Globus pallidus (tissue), 1 donor: ENCODE measurements around the gene MGP.
A peak's percentile ranks its signal among the peaks of the same experiment; 100 is the strongest.

ENCODE experiments used
- DNase-seq: peaks from one replicate; pipeline ENCODE4 v3.0.0-alpha.2; 2015; ENCODE audit warnings: low spot score

MGP gene

DNA sequence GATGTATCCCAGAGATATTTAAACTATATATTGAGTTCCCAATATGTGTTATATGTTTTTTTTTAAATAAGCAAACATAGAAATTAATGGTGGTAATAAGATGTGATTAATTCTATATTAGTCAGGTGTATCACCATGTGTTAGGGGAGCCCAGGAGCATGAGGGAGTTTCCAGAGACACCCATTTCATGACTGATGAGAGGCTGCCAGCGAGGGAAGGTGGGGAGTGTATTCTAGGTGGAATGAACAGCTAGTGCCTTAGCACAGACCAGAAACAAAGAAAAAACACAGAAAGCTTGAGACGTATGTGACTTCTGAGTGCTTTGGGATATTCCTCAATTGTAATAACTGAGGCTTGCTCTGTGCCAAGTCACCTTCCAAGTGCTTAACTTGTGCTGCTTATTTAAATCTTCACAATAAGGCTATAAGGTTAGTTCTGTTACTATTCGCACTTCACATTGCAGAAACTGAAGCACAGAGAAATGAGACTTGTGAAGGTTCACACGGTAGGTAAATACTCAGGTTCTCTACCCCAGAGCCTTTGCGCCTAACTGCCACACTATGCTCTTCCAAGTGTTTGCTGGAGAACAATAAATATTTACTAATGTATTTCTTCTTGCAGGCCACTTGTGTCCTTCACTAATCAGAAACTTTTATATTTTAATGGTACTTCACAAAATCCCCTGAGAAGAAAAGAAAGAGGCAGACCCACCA, 17.9 kb upstream of the MGP start:
- no peak for DNase-seq

DNA sequence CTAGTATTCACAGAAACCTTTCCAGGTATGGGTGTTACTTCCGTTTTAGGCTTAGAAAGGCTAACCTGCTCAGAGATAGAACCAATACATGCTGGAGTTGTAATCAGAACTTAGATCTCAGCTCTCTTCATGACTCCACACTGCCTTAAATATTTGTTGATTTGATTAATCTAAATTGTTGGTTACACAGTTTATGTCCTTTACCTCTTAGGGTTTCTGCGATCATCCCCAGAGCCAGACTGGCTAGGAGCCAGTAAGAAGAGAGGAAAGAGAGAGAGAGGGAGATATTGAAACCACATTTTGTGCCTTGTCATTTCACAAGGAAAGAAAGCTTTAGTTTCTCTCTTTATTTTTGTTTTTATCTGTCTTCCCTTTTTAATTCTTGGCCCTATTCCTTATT, 16.8 kb upstream of the MGP start:
- no peak for DNase-seq

GRCh38 chr12:14901228-14901562, 15.5 kb upstream of the MGP start:
- no peak for DNase-seq

DNA sequence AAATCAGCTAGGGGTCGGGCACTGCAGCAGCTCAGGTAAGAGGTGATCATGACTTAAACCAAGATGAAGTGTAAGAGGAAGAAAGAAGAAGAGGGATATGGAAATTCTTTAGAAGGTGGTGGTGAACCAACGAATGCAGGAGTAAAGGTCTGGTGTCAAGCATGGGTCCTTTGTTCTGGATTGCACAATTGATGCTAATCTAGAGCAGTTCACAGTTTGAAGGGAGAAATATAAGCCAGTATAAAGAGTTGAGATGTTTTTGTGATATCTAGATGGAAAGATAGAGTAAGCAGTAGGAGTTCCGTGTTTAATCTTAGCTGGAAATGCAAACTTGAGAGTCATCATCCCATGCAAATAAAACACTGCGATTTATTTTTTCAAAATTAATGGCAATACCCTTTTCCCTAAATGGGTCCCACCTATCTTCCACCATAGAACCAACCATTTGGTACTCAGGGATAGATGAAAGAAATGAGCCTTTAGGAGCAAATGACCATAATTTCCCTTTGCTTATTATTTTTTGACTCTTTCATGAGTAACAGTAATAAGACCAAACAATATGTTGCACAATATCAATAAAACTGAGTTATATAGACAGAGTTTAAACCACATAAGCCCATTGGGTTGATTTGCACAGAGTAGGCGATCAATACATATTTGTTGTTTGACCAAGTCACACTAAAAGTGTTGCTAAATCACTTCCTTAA, 15.0 kb upstream of the MGP start:
- DNase-seq, result no peak

DNA sequence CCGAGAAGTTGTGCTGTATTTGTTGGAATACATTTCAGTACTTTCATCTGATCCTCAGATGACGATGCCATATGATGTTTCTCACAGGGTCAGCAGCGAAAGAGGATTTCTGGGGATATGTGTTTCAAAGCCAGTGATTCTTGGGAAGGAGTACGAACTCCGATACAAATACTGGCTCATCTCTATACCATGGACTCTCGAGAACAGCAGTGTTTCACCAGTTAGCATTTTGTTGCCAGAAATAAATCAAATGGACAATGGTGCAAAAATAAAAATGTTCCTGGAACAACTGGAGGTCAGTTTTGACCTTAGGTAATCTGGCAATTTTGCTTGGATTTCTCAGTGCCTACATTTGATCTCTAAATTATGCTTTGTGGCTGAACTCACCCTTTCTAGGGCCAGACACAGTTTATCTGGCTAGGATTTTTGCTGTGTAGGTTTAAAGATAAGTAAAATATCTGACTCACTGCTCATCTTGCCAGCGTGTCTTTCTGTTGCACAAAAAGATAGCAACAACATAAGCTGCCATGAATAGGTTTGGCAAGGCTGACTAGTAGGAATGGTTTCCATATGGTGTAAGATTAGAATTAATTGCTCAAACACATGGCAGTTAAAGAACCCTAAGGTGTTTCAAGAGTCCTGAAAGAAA, 11.0 kb upstream of the MGP start:
- DNase-seq, result no peak

- peak; percentile 6 for DNase-seq
Observed at GRCh38 chr12:14893506-14894250, 8.0 kb upstream of the MGP start.

GRCh38 chr12:14892726-14893505, 7.3 kb upstream of the MGP start:
- DNase-seq, result peak; percentile 59

DNA sequence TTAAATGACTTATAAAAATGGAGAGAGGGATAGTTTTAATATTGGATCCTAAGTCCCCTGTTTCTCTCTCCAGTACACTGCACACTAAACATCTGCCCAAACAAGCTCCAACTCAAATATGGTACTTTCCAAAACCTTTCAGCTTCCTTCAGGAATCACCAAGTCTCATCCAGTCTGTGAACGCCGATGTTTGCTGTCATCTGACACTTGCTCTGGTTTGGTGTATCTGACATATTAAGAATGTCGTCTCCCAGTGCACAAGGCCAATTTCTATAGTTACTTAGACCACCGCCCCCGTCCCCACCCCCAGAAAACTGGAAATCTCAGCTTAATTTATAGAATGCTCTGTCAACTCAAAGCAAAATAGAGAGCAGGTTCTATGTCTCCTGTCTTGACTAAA, 5.0 kb upstream of the MGP start:
- DNase-seq, result no peak

DNA sequence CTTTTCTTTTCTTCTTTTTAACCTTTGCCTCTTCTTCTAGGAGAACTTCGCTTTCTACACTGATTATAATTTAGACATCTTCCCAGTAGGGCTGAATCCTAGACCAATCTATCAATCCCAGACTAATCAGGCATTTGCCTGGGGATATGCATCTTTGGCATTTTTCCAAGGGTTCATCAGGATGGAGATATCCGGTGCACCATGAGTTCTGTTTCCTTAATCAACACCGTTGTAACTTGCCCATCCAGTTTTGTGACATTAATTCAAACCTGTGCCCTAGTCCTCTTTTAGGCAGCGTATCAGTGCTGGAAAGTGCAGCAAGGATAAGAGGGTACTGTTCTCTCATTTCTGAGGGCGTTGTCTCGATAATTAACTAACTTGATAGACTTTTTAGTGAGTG, 617 bp upstream of the MGP start:
- no peak for DNase-seq

GRCh38 chr12:14884458-14884878, 1.2 kb downstream of the MGP start:
- DNase-seq, result peak; percentile 59

DNA sequence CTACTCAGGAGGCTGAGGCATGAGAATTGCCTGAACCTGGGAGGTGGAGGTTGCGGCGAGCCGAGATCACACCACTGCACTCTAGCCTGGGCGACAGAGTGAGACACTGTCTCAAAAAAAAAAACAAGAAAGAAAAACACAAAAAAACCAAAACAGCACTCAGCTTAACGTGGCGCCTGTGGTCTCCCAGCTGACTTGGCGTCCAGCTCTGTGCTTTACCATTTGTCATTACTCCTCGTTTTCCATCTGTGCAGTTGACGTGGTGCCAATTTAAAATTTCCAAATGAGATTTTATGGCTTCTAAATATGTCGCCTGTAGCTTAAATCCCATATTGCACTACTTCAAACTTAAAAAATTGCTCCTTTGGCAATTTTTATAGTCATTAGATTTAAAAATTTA, 2.0 kb downstream of the MGP start:
- no peak for DNase-seq

DNA sequence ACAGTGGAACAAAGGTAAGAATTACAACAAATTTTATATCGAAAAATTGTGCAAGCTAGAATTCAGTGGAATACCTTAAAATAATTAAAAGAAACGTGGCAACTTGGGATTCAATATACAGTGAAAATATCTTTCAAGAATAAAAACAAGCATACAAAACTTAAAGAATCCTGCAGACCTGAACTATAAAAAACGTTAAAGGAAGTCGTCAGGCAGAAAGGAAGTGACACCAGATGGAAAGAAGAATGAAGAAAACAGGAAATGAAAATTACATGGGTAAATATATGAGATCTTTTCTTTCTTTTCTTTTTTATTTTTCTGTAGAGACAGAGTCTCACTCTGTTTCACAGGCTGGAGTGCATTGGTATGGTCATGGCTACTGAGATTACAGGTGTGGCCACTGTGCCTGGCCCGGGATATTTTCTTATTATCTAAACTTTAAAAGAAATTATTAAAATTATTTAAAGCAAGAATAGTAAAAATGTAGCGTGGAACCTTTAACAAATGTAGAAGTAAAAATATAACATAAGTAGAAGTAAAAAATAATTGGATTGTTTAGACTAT, 4.7 kb downstream of the MGP start:
- no peak for DNase-seq

GRCh38 chr12:14879222-14879933, 6.3 kb downstream of the MGP start:
- DNase-seq, result no peak

GRCh38 chr12:14878488-14878887, 7.2 kb downstream of the MGP start:
- DNase-seq, result no peak

DNA sequence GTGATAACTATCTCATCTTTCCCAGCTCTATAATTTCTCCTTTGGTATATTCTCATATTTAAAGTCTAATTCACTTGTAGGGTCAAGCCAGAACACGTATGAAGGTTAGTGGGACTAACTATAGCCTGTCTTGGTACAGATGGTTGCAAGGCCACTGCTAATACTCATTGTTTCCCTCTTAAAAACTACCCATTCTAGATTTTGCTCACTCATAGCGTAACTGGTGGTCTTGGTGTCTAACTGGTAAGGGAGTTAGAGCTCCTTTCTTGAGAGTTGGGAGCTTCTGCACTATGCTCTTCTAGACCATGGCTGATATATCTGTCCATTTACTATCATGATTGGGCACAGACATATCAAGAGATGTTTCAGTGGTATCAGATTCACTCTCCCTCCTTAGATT, 8.8 kb downstream of the MGP start:
- no peak for DNase-seq

DNA sequence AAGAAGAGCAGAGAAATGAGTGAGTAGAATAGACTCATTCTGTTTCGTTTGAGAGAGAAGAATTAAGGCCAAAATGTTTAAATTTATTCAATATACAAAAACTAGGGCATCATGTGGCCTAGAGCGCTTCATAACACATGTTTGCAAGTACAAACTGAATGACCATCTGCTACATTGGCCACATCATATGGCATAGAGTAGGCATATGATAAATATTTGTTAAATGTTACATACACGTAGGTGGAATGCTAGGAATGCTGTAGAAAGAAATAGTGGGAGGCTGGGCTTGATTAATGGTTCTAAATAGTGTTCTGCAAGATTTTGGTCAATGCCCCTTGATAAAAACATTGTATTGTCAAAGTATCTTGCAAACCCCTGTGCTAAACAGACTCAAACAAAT, 10.8 kb downstream of the MGP start:
- DNase-seq, result no peak

- DNase-seq, result no peak
Observed at GRCh38 chr12:14873440-14874185, 12.0 kb downstream of the MGP start.

DNA sequence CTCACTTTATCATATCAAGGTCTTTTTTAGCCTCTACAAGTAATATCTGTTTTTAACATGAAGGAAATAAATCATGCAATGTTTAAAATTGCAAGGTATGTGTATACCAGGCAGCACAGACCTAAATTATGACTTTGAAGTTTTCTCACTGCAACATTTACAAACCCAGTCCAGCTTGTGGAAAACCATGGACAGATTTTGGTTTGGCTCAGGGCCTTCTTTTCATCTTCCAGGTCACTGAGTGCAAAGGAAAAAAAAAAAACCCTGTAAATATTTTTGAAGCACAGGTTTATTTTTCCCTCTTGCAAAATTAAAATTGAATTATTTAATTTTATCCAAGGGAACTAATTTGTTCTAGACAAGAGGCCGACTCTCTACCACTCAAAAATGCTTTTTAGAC, 13.8 kb downstream of the MGP start:
- no peak for DNase-seq

DNA sequence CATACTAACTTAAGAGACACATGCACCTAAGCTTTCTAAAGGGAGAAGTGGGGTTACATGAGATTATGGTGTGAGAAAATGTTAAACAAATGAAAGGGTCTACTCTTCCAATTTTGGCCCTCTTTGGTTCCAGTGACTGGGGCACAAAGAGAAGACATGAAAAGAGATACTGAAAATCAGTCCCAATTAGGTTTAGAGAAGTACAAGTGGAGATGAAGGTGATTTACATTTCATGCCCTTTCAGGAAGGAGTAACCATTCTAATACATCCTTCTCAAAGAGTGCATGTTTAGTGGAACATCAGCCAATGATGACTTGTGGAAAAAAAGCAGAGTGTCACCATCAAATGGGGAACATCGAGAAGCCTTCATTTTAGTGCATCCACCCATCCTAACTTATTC, 14.4 kb downstream of the MGP start:
- no peak for DNase-seq

GRCh38 chr12:14868916-14869506, 16.6 kb downstream of the MGP start:
- no peak for DNase-seq
